Measurements from ENCODE around the gene STPG1. TPM values are rescaled to one million over a fixed set of nuclear protein-coding genes. Genes with fewer than 3 reads are reported as not detected.

Gene STPG1
- total RNA-seq, 4 donors from 2014 or later, result 2.2 to 5.6 (median 4.1) TPM

GRCh38 chr1:24442764-24443163, 29.2 kb upstream of the STPG1 start:
- Histone ChIP-seq H3K27me3 (no peaks in the 10 kb centered on the region), H3K4me3 (no peak overlapping the region), H3K36me3 (peaks cover 0 to 27% (median 4%) of the 10 kb centered on the region in 4 donors), H3K27ac (replicated peaks in 1 of 4) (no peak overlapping the region), H3K9me3 (no peaks in the 10 kb centered on the region), H3K4me1 (peaks cover 8 to 27% (median 24%) of the 10 kb centered on the region in 4 donors)
- DNase-seq (ENCODE audit: extremely low spot score), result no peak
- intact Hi-C loops (cut with DNase I), result no loop called here
- TF ChIP-seq, protein P1, sequence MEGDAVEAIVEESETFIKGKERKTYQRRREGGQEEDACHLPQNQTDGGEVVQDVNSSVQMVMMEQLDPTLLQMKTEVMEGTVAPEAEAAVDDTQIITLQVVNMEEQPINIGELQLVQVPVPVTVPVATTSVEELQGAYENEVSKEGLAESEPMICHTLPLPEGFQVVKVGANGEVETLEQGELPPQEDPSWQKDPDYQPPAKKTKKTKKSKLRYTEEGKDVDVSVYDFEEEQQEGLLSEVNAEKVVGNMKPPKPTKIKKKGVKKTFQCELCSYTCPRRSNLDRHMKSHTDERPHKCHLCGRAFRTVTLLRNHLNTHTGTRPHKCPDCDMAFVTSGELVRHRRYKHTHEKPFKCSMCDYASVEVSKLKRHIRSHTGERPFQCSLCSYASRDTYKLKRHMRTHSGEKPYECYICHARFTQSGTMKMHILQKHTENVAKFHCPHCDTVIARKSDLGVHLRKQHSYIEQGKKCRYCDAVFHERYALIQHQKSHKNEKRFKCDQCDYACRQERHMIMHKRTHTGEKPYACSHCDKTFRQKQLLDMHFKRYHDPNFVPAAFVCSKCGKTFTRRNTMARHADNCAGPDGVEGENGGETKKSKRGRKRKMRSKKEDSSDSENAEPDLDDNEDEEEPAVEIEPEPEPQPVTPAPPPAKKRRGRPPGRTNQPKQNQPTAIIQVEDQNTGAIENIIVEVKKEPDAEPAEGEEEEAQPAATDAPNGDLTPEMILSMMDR (IDR thresholded peaks at IDR 0.05), result no peak
- no peak for TF ChIP-seq POLR2A (IDR thresholded peaks at IDR 0.05; ENCODE audit: low read depth)

GRCh38 chr1:24441996-24442668, 28.6 kb upstream of the STPG1 start:
- H3K27ac ChIP-seq (replicated peaks in 1 of 4), result no peak overlapping the region
- 98% methylated on average over 14 of the region's 14 CpGs for WGBS
- TF ChIP-seq, protein P1 (IDR thresholded peaks at IDR 0.05), result no peak
- no peak for TF ChIP-seq EP300 (IDR thresholded peaks at IDR 0.05)
- TF ChIP-seq POLR2AphosphoS5 (IDR thresholded peaks at IDR 0.05), result no peak
- no peak for TF ChIP-seq POLR2A (IDR thresholded peaks at IDR 0.05; ENCODE audit: low read depth)

GRCh38 chr1:24441480-24441879, 27.9 kb upstream of the STPG1 start:
- Histone ChIP-seq H3K27me3 (no peaks in the 10 kb centered on the region), H3K4me1 (peaks cover 11 to 31% (median 29%) of the 10 kb centered on the region in 4 donors), H3K36me3 (peaks cover 0 to 21% (median 1%) of the 10 kb centered on the region in 4 donors), H3K4me3 (no peak overlapping the region), H3K9me3 (no peaks in the 10 kb centered on the region), H3K27ac (replicated peaks in 1 of 4) (no peak overlapping the region)
- intact Hi-C loops (cut with DNase I), result no loop called here
- 80% methylated on average over 7 of the region's 7 CpGs for WGBS
- TF ChIP-seq POLR2A (IDR thresholded peaks at IDR 0.05; ENCODE audit: low read depth) (no peak), EP300 (IDR thresholded peaks at IDR 0.05) (no peak), POLR2AphosphoS5 (IDR thresholded peaks at IDR 0.05) (no peak)
- TF ChIP-seq, protein P1 (IDR thresholded peaks at IDR 0.05), result no peak
- DNase-seq (ENCODE audit: extremely low spot score), result no peak

More at GRCh38 chr1:24441996-24442668, 28.6 kb upstream of the STPG1 start:
- DNase-seq (ENCODE audit: extremely low spot score), result no peak
- H3K4me1 ChIP-seq, result peaks cover 11 to 31% (median 29%) of the 10 kb centered on the region in 4 donors
- no peaks in the 10 kb centered on the region for H3K27me3 ChIP-seq
- no peak overlapping the region for H3K4me3 ChIP-seq
- peaks cover 0 to 27% (median 4%) of the 10 kb centered on the region in 4 donors for H3K36me3 ChIP-seq
- H3K9me3 ChIP-seq, result no peaks in the 10 kb centered on the region
- intact Hi-C loops (cut with DNase I), result no loop called here

- Histone ChIP-seq H3K4me3 (no peak overlapping the region), H3K36me3 (peaks cover 0 to 13% (median 0%) of the 10 kb centered on the region in 4 donors), H3K27ac (replicated peaks in 1 of 4) (no peak overlapping the region), H3K4me1 (peaks cover 11 to 31% (median 29%) of the 10 kb centered on the region in 4 donors), H3K9me3 (no peaks in the 10 kb centered on the region), H3K27me3 (no peaks in the 10 kb centered on the region)
- 95% methylated on average over 2 of the region's 2 CpGs for WGBS
- TF ChIP-seq EP300 (IDR thresholded peaks at IDR 0.05) (no peak), POLR2AphosphoS5 (IDR thresholded peaks at IDR 0.05) (no peak), POLR2A (IDR thresholded peaks at IDR 0.05; ENCODE audit: low read depth) (no peak)
- TF ChIP-seq, protein P1 (IDR thresholded peaks at IDR 0.05), result no peak
- no peak for DNase-seq (ENCODE audit: extremely low spot score)
- intact Hi-C loops (cut with DNase I), result no loop called here
Observed at GRCh38 chr1:24440436-24440835, 26.9 kb upstream of the STPG1 start.
